Colonic mucosa (tissue), 4 donors: ENCODE measurements around the gene PTTG2. TPM values are rescaled to one million over a fixed set of nuclear protein-coding genes. Genes with fewer than 3 reads are reported as not detected.

Experiments used
- DNase-seq: peaks from one replicate; pipeline ENCODE4 v3.0.0-alpha.2; 2020
- H3K27ac ChIP-seq: fragments of 200-600 bp; one replicate; pipeline ENCODE4 v1.8.0; 2021
- H3K27me3 ChIP-seq: fragments of 200-600 bp; one replicate; pipeline ENCODE4 v1.8.0; 2021
- H3K36me3 ChIP-seq: fragments of 200-600 bp; one replicate; pipeline ENCODE4 v1.8.0; 2021
- H3K4me1 ChIP-seq: fragments of 200-600 bp; one replicate; pipeline ENCODE4 v1.8.0; 2021; ENCODE audit warnings: mild to moderate bottlenecking
- H3K4me3 ChIP-seq: fragments of 200-600 bp; one replicate; pipeline ENCODE4 v1.8.0; 2021
- H3K9ac ChIP-seq, 2 donors: one replicate each; pipeline ENCODE4 v1.7.0; 2013; ENCODE audit warnings: control low read depth in 2 of 2, low read depth in 2 of 2, low read length in 2 of 2
- H3K9me3 ChIP-seq: fragments of 200-600 bp; one replicate; pipeline ENCODE4 v1.8.0; 2021
- intact Hi-C: fragments of 100-400 bp; cut with DNase I; formaldehyde crosslinking; loops from one replicate; pipeline ENCODE4 v1.14.1; 2022
- total RNA-seq, 2 donors: library from RNA; stranded (reverse); fragmentation: NEBNext Ultra II Directional in 1 of 2; extraction: Animal tissue kit (Norgen Biotek cat#: 25700) in 1 of 2; gene quantifications; one replicate each; pipeline ENCODE4 v1.2.1, GENCODE V29; 2021
- TF ChIP-seq, protein P1 (sequence below): fragments of 200-600 bp; IDR thresholded peaks from one replicate; pipeline ENCODE4 v1.8.0; 2022; ENCODE audit warnings: antibody characterized with exemption, mild to moderate bottlenecking
- donor health status: healthy.
- donor health status: DM: no; HTN: no; CAD: no.
- donor health status: DM: no; HTN: no; CAD: no.

The PTTG2 gene
- total RNA-seq, 2 donors from 2014 or later, result 0.91 TPM; not detected in 1

DNA sequence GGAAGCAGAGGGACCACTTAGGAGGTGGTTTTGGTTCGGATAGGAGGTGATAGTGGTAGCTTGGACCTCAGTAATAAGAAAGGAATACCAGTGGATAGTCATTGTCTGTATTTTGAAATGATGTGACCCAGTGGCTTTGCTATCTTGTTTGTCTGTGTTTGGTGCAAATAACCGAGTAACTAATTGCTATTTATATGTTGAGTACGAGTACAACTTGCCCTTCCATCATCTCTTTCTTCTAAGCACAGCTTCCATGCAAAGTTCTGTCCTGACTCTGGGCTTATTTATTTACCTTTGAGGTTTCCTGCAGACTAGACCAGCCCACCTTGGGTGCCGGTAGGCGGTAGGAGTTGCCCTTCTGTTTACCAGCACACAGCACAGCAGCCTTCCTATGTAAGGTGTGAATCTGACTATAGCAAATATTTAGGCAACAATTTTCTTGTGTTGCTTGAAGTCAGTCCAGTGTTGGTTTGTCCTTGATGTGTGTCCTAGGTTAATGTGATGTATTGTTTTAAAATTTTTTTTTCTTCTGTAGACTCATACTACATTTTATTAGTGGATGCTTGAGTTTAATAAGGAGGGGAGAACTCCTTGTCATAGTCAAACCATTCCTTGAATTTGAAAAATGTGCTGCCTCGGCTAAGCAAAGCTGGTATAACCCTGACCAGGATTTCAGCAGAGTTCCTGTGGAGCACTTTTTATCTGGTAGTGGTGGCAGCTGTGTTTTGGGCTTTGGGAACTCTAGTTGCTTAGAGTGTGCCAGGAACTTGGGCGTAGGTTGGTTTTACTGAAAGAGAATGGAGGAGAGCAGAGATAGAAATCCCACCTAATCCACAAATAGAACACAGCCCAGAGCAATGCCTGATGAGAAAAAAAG, 21.9 kb downstream of the PTTG2 start:
- H3K27ac ChIP-seq, result no peak overlapping the region
- H3K4me3 ChIP-seq, result no peak overlapping the region
- H3K9me3 ChIP-seq, result no peaks in the 10 kb centered on the region
- intact Hi-C loops, result no loop called here
- no peak overlapping the region for H3K9ac ChIP-seq
- no peaks in the 10 kb centered on the region for H3K27me3 ChIP-seq
- TF ChIP-seq, protein P1, sequence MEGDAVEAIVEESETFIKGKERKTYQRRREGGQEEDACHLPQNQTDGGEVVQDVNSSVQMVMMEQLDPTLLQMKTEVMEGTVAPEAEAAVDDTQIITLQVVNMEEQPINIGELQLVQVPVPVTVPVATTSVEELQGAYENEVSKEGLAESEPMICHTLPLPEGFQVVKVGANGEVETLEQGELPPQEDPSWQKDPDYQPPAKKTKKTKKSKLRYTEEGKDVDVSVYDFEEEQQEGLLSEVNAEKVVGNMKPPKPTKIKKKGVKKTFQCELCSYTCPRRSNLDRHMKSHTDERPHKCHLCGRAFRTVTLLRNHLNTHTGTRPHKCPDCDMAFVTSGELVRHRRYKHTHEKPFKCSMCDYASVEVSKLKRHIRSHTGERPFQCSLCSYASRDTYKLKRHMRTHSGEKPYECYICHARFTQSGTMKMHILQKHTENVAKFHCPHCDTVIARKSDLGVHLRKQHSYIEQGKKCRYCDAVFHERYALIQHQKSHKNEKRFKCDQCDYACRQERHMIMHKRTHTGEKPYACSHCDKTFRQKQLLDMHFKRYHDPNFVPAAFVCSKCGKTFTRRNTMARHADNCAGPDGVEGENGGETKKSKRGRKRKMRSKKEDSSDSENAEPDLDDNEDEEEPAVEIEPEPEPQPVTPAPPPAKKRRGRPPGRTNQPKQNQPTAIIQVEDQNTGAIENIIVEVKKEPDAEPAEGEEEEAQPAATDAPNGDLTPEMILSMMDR, result no peak
- H3K36me3 ChIP-seq, result no peaks in the 10 kb centered on the region
- no peak for DNase-seq
- no peaks in the 10 kb centered on the region for H3K4me1 ChIP-seq

DNA sequence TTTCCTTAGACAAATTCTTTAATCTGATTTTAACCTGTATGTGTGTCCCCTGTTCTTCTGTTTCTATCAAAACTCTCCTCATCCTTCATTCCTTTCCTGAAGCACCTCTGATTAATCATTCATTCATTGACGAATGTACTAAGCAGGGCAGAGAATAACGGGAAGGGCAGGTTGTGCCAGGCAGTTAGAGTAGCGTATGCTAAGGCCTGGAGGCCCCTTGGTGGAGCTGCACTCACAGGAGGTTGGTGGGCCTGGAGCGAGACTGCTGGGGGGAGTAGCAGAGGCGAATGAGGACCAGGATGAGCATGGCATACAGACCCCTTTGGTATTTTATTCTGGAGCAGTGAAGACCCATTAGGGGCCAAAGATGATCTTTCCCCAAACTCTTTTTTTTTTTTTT, 22.5 kb downstream of the PTTG2 start:
- no peak overlapping the region for H3K4me3 ChIP-seq
- H3K27me3 ChIP-seq, result no peaks in the 10 kb centered on the region
- intact Hi-C loops, result no loop called here
- no peaks in the 10 kb centered on the region for H3K9me3 ChIP-seq
- no peak overlapping the region for H3K9ac ChIP-seq
- DNase-seq, result no peak
- H3K36me3 ChIP-seq, result no peaks in the 10 kb centered on the region
- no peaks in the 10 kb centered on the region for H3K4me1 ChIP-seq
- no peak overlapping the region for H3K27ac ChIP-seq
- TF ChIP-seq, protein P1, result no peak

DNA sequence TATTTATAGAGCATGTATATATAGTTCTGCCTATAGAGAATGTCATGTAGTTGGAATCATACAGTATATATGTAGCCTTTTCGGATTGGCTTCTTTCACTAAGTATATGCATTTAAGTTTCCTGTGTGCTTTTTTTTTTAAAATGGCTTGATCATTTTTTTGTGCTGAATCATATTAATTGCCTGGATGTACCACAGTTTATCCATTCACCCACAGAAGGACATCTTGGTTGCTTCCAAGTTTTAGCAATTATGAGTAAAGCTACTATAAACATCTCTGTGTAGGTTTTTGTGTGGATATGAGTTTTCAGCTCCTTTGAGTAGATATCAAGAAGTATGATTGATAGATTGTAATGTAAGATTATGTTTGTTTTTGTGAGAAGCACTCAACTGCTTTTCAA, 23.8 kb downstream of the PTTG2 start:
- TF ChIP-seq, protein P1, result no peak
- Histone ChIP-seq H3K36me3 (no peaks in the 10 kb centered on the region), H3K4me1 (no peaks in the 10 kb centered on the region), H3K4me3 (no peak overlapping the region), H3K27ac (no peak overlapping the region), H3K9me3 (no peaks in the 10 kb centered on the region), H3K9ac (no peak overlapping the region), H3K27me3 (no peaks in the 10 kb centered on the region)
- no peak for DNase-seq
- intact Hi-C loops, result no loop called here

DNA sequence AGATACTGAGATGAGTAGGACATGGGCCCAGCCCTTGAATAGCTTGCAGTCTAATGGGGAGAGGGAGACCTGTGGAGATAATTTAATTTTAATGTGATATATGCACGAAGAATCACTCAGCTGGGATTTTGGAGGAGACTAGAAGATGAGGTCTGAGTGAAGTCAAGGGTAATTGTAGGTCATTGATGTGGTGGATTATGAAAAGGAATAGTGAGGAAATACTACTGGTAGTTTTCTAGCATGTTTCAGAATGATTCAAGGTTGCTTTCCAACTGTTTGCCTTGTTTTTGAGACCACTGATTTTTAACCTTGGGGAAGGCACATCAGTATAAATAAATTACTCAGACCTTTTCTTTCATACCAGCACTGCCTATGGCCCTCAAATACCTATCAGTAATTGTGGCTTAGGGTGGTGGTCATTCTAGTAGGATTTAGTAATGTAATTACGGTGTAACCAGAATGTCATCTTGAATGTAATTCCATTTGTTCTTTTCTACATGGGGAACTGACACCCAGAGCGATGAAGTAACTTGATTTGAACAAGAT, 25.6 kb downstream of the PTTG2 start:
- intact Hi-C loops, result no loop called here
- no peak overlapping the region for H3K27ac ChIP-seq
- TF ChIP-seq, protein P1, result no peak
- no peaks in the 10 kb centered on the region for H3K9me3 ChIP-seq
- no peaks in the 10 kb centered on the region for H3K4me1 ChIP-seq
- H3K9ac ChIP-seq, result no peak overlapping the region
- DNase-seq, result no peak
- no peaks in the 10 kb centered on the region for H3K27me3 ChIP-seq
- H3K4me3 ChIP-seq, result no peak overlapping the region
- no peaks in the 10 kb centered on the region for H3K36me3 ChIP-seq

DNA sequence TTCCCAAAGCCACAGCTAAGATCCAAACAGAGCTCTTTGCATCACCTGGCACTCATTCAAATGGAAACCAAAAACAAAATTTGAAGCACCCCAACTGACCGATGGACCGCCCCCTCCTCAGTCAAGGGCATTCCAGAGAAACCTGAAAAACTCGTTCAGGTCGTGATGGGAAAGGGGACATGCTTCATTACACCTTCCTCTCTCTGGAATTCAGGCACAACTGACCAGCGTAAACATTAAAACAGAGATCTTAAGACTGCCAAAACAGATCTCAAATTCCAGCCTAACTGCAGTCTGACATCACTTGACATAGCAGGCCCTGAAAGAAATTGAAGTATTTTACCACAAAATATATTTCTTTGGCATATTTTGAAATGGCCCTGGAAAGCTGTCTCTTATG, 28.5 kb downstream of the PTTG2 start:
- DNase-seq, result no peak
- H3K9me3 ChIP-seq, result no peaks in the 10 kb centered on the region
- TF ChIP-seq, protein P1, result no peak
- no peak overlapping the region for H3K4me3 ChIP-seq
- intact Hi-C loops, result no loop called here
- H3K9ac ChIP-seq, result no peak overlapping the region
- H3K4me1 ChIP-seq, result no peaks in the 10 kb centered on the region
- H3K36me3 ChIP-seq, result no peaks in the 10 kb centered on the region
- H3K27me3 ChIP-seq, result no peaks in the 10 kb centered on the region
- no peak overlapping the region for H3K27ac ChIP-seq
